Fibroblast of the aortic adventitia (primary cell): Measurements from ENCODE around the gene HOXA13. TPM values are rescaled to one million over a fixed set of nuclear protein-coding genes. Genes with fewer than 3 reads are reported as not detected.

Experiments used
- DNase-seq: peaks from one replicate; pipeline ENCODE4 v3.0.0-alpha.2; 2010; ENCODE audit warnings: low read depth
- H3K4me3 ChIP-seq: 2 replicates; pipeline ENCODE4 v1.5.1; 2011; ENCODE audit warnings: low read depth, mild to moderate bottlenecking, control low read depth, low read length, moderate library complexity
- CTCF ChIP-seq: IDR thresholded peaks from 2 replicates; pipeline ENCODE4 v1.5.1; 2011; ENCODE audit warnings: mild to moderate bottlenecking, low read length, control low read depth, inconsistent platforms; ENCODE audit not compliant: insufficient read depth
- total RNA-seq: library from RNA; depleted of rRNA; stranded (reverse); fragments of >200 nt; gene quantifications from 2 replicates; pipeline ENCODE4 v1.2.3, GENCODE V29; 2012; ENCODE audit warnings: low replicate concordance

HOXA13 gene
- total RNA-seq, 1 donor, result not detected

GRCh38 chr7:27165996-27166530, 33.8 kb downstream of the HOXA13 start:
- H3K4me3 ChIP-seq, result no peak overlapping the region
- DNase-seq, result no peak
- no peak for TF ChIP-seq CTCF

- no peak for TF ChIP-seq CTCF
- DNase-seq, result no peak
- no peak within 1 kb of the TSS for H3K4me3 ChIP-seq
Measured at GRCh38 chr7:27165089-27165995, 34.5 kb downstream of the HOXA13 start, which contains the start of gene HOXA9. Gene HOXA9 (minus strand): TSS chr7:27165537. CDS start chr7:27165457, 80 bp downstream.

- TF ChIP-seq CTCF, result no peak
- DNase-seq, result no peak
- no peak overlapping the region for H3K4me3 ChIP-seq
Measured at GRCh38 chr7:27164367-27165088, 35.4 kb downstream of the HOXA13 start.

- no peak for TF ChIP-seq CTCF
- H3K4me3 ChIP-seq, result no peak overlapping the region
- DNase-seq, result no peak
Measured at GRCh38 chr7:27164045-27164366, 35.9 kb downstream of the HOXA13 start.

GRCh38 chr7:27163288-27164044, 36.4 kb downstream of the HOXA13 start:
- H3K4me3 ChIP-seq, result no peak overlapping the region
- no peak for DNase-seq

More at GRCh38 chr7:27163288-27164044, 36.4 kb downstream of the HOXA13 start:
- TF ChIP-seq CTCF, result no peak
